ENCODE measurements around the gene SCN10A. TPM values are rescaled to one million over a fixed set of nuclear protein-coding genes. Genes with fewer than 3 reads are reported as not detected.

SCN10A gene
- total and polyA plus RNA-seq, 2 of the 13 experiments (the other 11 are each of a cell fraction or from before 2014, with no cell fraction given): not detected

- Histone ChIP-seq H3K4me1 (ENCODE audit: insufficient read depth, low read length) (no peaks in the 10 kb centered on the region), H3K27ac (ENCODE audit: extremely low read length, insufficient read depth, low read length) (no peak overlapping the region), H3K79me2 (ENCODE audit: insufficient read depth, low read length) (no peaks in the 10 kb centered on the region), H3K27me3 (ENCODE audit: control insufficient read depth in 1 of 2, insufficient read depth in 2 of 2, low read length in 2 of 2) (peaks cover 1 to 27% of the 10 kb centered on the region in 2 experiments; a peak in 3 of 5 replicates), H3K4me2 (ENCODE audit: low read depth, low read length) (no peak overlapping the region), H2AFZ (ENCODE audit: low read length) (no peak overlapping the region), H3K4me3 (replicated peaks in 1 of 3; ENCODE audit: insufficient read depth in 1 of 3, low read depth in 2 of 3, low read length in 3 of 3) (no peak overlapping the region), H3K36me3 (replicated peaks in 1 of 2; ENCODE audit: control insufficient read depth in 1 of 2, insufficient read depth in 2 of 2, low read length in 2 of 2) (no peaks in the 10 kb centered on the region), H4K20me1 (ENCODE audit: insufficient read depth, low read length) (no peaks in the 10 kb centered on the region), H3K9me3 (ENCODE audit: low read length) (no peaks in the 10 kb centered on the region), H3K9ac (ENCODE audit: insufficient read depth, low read depth, low read length) (no peak overlapping the region)
- CTCF ChIA-PET (ENCODE audit: low intra/inter-chr PET ratio, low total read pairs): no interaction called here
- POLR2A ChIA-PET: no interaction called here
- TF ChIP-seq MAFF (IDR thresholded peaks at IDR 0.05; ENCODE audit: low read depth, low read length) (peak; percentile 71), SNAPC5 (CRISPR knock-in tag; IDR thresholded peaks at IDR 0.05; ENCODE audit: borderline replicate concordance) (no peak), MAFK (conservative IDR thresholded peaks at IDR 0.05 in 1 of 2, IDR thresholded peaks at IDR 0.05 in 1 of 2; ENCODE audit: low read length in 2 of 2) (peak; percentile 43 to 69; a peak in 3 of 4 replicates)
- 14% methylated on average over 1 of the region's 1 CpG for WGBS (ENCODE audit: low lambda C conversion rate)
- ATAC-seq: no peak
- no peak for DNase-seq (ENCODE audit: low spot score)
- BruUV-seq (replicated peaks): no TSS peak
- in situ Hi-C loops (cut with HindIII; ENCODE audit: extremely low pct_ligation_motif_present, low pct_unique_long_range_greater_than_20kb): no loop called here
- FAIRE-seq: no peak
- intact Hi-C loops (cut with micrococcal nuclease; ENCODE audit: unreplicated experiment): no loop called here
These were observed 88.0 kb downstream of the SCN10A start for GRCh38 chr3:38728008-38728407.

GRCh38 chr3:38726751-38727150 lies 89.3 kb downstream of the SCN10A start:
- TF ChIP-seq CTCF (CRISPR knock-in tag; IDR thresholded peaks at IDR 0.05): no peak
- WGBS (ENCODE audit: low lambda C conversion rate): 9% methylated on average over 7 of the region's 7 CpGs
- Histone ChIP-seq H3K4me2 (ENCODE audit: low read depth, low read length) (no peak overlapping the region), H4K20me1 (ENCODE audit: insufficient read depth, low read length) (no peaks in the 10 kb centered on the region), H2AFZ (ENCODE audit: low read length) (no peak overlapping the region), H3K27ac (ENCODE audit: extremely low read length, insufficient read depth, low read length) (no peak overlapping the region), H3K27me3 (ENCODE audit: control insufficient read depth in 1 of 2, insufficient read depth in 2 of 2, low read length in 2 of 2) (peaks cover 2 to 36% of the 10 kb centered on the region in 2 experiments; a peak in 3 of 5 replicates), H3K36me3 (replicated peaks in 1 of 2; ENCODE audit: control insufficient read depth in 1 of 2, insufficient read depth in 2 of 2, low read length in 2 of 2) (no peaks in the 10 kb centered on the region), H3K9me3 (ENCODE audit: low read length) (no peaks in the 10 kb centered on the region), H3K4me1 (ENCODE audit: insufficient read depth, low read length) (no peaks in the 10 kb centered on the region), H3K79me2 (ENCODE audit: insufficient read depth, low read length) (no peaks in the 10 kb centered on the region), H3K9ac (ENCODE audit: insufficient read depth, low read depth, low read length) (no peak overlapping the region), H3K4me3 (replicated peaks in 1 of 3; ENCODE audit: insufficient read depth in 1 of 3, low read depth in 2 of 3, low read length in 3 of 3) (no peak overlapping the region)
- ChIA-PET POLR2A (no interaction called here), CTCF (ENCODE audit: low intra/inter-chr PET ratio, low total read pairs) (no interaction called here)
- FAIRE-seq (no peak), DNase-seq (ENCODE audit: low spot score) (no peak), ATAC-seq (no peak)
- in situ Hi-C loops (cut with HindIII; ENCODE audit: extremely low pct_ligation_motif_present, low pct_unique_long_range_greater_than_20kb) (no loop called here), intact Hi-C loops (cut with micrococcal nuclease; ENCODE audit: unreplicated experiment) (no loop called here)
- BruUV-seq (replicated peaks): no TSS peak

Data from HepG2 (cell line).